Measurements from ENCODE around the gene AFG3L2. TPM values are rescaled to one million over a fixed set of nuclear protein-coding genes. Genes with fewer than 3 reads are reported as not detected.

The AFG3L2 gene
- total RNA-seq, 1 experiment from 2014 or later: 66.7 TPM

GRCh38 chr18:12291161-12291560 lies 85.9 kb downstream of the AFG3L2 start (continued):
- TF ChIP-seq ZBTB33 (IDR thresholded peaks at IDR 0.05; ENCODE audit: extremely low read depth, insufficient replicate concordance, low read length) (no peak), EZH2 (IDR thresholded peaks at IDR 0.05) (no peak), EGR1 (IDR thresholded peaks at IDR 0.05; ENCODE audit: low read depth) (no peak), CTCF (IDR thresholded peaks at IDR 0.05 in 2 of 3, conservative IDR thresholded peaks at IDR 0.05 in 1 of 3; ENCODE audit: borderline replicate concordance in 1 of 3, insufficient read depth in 1 of 3, low read depth in 2 of 3, low read length in 2 of 3) (no peak)

GRCh38 chr18:12290086-12290485 lies 86.9 kb downstream of the AFG3L2 start:
- Histone ChIP-seq H3K27ac (ENCODE audit: low read depth, low read length) (no peak overlapping the region), H2AFZ (ENCODE audit: low read depth, low read length, poor library complexity, severe bottlenecking) (no peak overlapping the region), H3K27me3 (ENCODE audit: insufficient read depth, low read length) (no peaks in the 10 kb centered on the region), H3K9ac (ENCODE audit: low read length) (no peak overlapping the region), H3K4me2 (ENCODE audit: low read length) (no peak overlapping the region), H3K4me1 (ENCODE audit: control insufficient read depth in 1 of 2, insufficient read depth in 2 of 2, low read length in 2 of 2) (peaks cover 16 to 26% of the 10 kb centered on the region in 2 experiments), H3K9me2 (ENCODE audit: insufficient read depth) (no peaks in the 10 kb centered on the region), H3K4me3 (replicated peaks in 1 of 2; ENCODE audit: low read depth in 1 of 2, low read length in 2 of 2) (no peak overlapping the region), H3K9me3 (ENCODE audit: control insufficient read depth in 1 of 2, insufficient read depth in 1 of 2, low read depth in 1 of 2, low read length in 2 of 2) (no peaks in the 10 kb centered on the region), H3K79me2 (ENCODE audit: insufficient read depth, low read length) (no peaks in the 10 kb centered on the region), H3K36me3 (ENCODE audit: control insufficient read depth in 1 of 2, insufficient read depth in 2 of 2, low read length in 2 of 2) (no peaks in the 10 kb centered on the region), H4K20me1 (ENCODE audit: insufficient read depth) (no peaks in the 10 kb centered on the region)
- ChIA-PET RAD21 (ENCODE audit: low non-redundant PET in 1 of 2, low total read pairs in 2 of 2, uncharacterized antibody in 2 of 2, unreplicated experiment in 2 of 2) (no interaction called here), POLR2A (no interaction called here), CTCF (no interaction called here)
- intact Hi-C loops (cut with micrococcal nuclease): no loop called here
- TF ChIP-seq FOSL1 (IDR thresholded peaks at IDR 0.05; ENCODE audit: low read depth) (no peak), EGR1 (IDR thresholded peaks at IDR 0.05; ENCODE audit: low read depth) (no peak), ZFX (IDR thresholded peaks at IDR 0.05) (no peak), POLR2AphosphoS5 (IDR thresholded peaks at IDR 0.05; ENCODE audit: low read depth, low read length) (no peak), EZH2phosphoT487 (IDR thresholded peaks at IDR 0.05; ENCODE audit: borderline replicate concordance) (no peak), SP1 (IDR thresholded peaks at IDR 0.05; ENCODE audit: low read depth) (no peak), CBX3 (IDR thresholded peaks at IDR 0.05; ENCODE audit: low read depth) (no peak), RAD21 (IDR thresholded peaks at IDR 0.05; ENCODE audit: low read depth) (no peak), ZNF274 (IDR thresholded peaks at IDR 0.05; ENCODE audit: low read depth, low read length) (no peak), EZH2 (IDR thresholded peaks at IDR 0.05) (no peak), SRF (IDR thresholded peaks at IDR 0.05; ENCODE audit: low read depth) (no peak), POLR2A (IDR thresholded peaks at IDR 0.05; ENCODE audit: borderline replicate concordance, extremely low read depth, insufficient read depth, insufficient read length) (no peak)
- TF ChIP-seq, protein P1, sequence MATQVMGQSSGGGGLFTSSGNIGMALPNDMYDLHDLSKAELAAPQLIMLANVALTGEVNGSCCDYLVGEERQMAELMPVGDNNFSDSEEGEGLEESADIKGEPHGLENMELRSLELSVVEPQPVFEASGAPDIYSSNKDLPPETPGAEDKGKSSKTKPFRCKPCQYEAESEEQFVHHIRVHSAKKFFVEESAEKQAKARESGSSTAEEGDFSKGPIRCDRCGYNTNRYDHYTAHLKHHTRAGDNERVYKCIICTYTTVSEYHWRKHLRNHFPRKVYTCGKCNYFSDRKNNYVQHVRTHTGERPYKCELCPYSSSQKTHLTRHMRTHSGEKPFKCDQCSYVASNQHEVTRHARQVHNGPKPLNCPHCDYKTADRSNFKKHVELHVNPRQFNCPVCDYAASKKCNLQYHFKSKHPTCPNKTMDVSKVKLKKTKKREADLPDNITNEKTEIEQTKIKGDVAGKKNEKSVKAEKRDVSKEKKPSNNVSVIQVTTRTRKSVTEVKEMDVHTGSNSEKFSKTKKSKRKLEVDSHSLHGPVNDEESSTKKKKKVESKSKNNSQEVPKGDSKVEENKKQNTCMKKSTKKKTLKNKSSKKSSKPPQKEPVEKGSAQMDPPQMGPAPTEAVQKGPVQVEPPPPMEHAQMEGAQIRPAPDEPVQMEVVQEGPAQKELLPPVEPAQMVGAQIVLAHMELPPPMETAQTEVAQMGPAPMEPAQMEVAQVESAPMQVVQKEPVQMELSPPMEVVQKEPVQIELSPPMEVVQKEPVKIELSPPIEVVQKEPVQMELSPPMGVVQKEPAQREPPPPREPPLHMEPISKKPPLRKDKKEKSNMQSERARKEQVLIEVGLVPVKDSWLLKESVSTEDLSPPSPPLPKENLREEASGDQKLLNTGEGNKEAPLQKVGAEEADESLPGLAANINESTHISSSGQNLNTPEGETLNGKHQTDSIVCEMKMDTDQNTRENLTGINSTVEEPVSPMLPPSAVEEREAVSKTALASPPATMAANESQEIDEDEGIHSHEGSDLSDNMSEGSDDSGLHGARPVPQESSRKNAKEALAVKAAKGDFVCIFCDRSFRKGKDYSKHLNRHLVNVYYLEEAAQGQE (IDR thresholded peaks at IDR 0.05; ENCODE audit: low read depth): no peak
- ATAC-seq: no peak
- DNase-seq (ENCODE audit: low read depth, low spot score): no peak
- BruUV-seq (replicated peaks): no TSS peak

Measured in HCT116 (cell line).